Muscle layer of duodenum (tissue), 2 donors: ENCODE measurements around the gene PPP4R3C.

Experiments
- H3K27ac ChIP-seq: one replicate; pipeline ENCODE4 v1.7.0; 2013; ENCODE audit warnings: mild to moderate bottlenecking, low read length
- H3K27me3 ChIP-seq: one replicate; pipeline ENCODE4 v1.7.0; 2013; ENCODE audit warnings: low read depth, mild to moderate bottlenecking, control low read depth, low read length
- H3K36me3 ChIP-seq, 2 donors: one replicate each; pipeline ENCODE4 v1.7.0; 2013; ENCODE audit warnings: low read length in 2 of 2, control low read depth in 1 of 2, mild to moderate bottlenecking in 1 of 2; ENCODE audit not compliant: insufficient read depth in 2 of 2, control insufficient read depth in 1 of 2
- H3K4me1 ChIP-seq, 2 donors: one replicate each; pipeline ENCODE4 v1.7.0; 2013; ENCODE audit warnings: low read length in 2 of 2, mild to moderate bottlenecking in 2 of 2, control low read depth in 1 of 2, moderate library complexity in 1 of 2; ENCODE audit not compliant: insufficient read depth in 2 of 2, control insufficient read depth in 1 of 2
- H3K4me3 ChIP-seq, 2 donors: one replicate each; pipeline ENCODE4 v1.7.0; 2013; ENCODE audit warnings: low read length in 2 of 2, low read depth in 1 of 2, mild to moderate bottlenecking in 1 of 2
- H3K9me3 ChIP-seq, 2 donors: one replicate each; pipeline ENCODE4 v1.7.0; 2013; ENCODE audit warnings: low read length in 2 of 2, control low read depth in 1 of 2, mild to moderate bottlenecking in 1 of 2; ENCODE audit not compliant: control insufficient read depth in 1 of 2
- donor health status: healthy.

Gene PPP4R3C

DNA sequence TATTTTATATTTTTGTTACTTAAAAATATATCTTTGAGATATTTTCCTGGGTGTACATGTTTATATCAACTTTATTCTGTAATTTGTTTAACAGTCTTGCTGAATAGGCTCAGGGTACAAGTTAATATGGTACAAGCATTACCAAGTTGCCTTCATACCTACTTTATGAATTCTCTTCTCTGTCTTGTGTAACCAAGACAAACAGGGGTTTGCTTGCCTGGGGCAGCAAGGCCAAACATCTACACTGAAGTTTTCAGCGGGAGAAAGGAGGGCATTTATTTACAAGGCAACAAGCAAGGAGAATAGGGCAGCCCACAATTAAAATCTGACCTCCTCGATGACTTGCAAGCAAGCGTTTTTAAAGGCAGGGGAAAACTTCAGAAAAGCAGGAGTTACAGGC, 24.2 kb downstream of the PPP4R3C start:
- Histone ChIP-seq H3K27me3 (no peaks in the 10 kb centered on the region), H3K4me3 (no peak overlapping the region), H3K9me3 (no peaks in the 10 kb centered on the region), H3K27ac (no peak overlapping the region), H3K4me1 (no peaks in the 10 kb centered on the region), H3K36me3 (no peaks in the 10 kb centered on the region)

- H3K4me1 ChIP-seq: no peaks in the 10 kb centered on the region
- H3K36me3 ChIP-seq: no peaks in the 10 kb centered on the region
- no peak overlapping the region for H3K4me3 ChIP-seq
- no peaks in the 10 kb centered on the region for H3K27me3 ChIP-seq
- no peak overlapping the region for H3K27ac ChIP-seq
- no peaks in the 10 kb centered on the region for H3K9me3 ChIP-seq
Measured at GRCh38 chrX:27435031-27435430, 28.1 kb downstream of the PPP4R3C start.
